Keratinocyte (primary cell): ENCODE data around the gene NIPBL. TPM values are rescaled to one million over a fixed set of nuclear protein-coding genes. Genes with fewer than 3 reads are reported as not detected.

Source experiments
- DNase-seq: peaks from one replicate; pipeline ENCODE4 v3.0.0-alpha.2; 2011; ENCODE audit warnings: low read depth, missing footprints, low spot score
- FAIRE-seq: peaks from 2 replicates; lab custom pipeline; 2011; peaks lifted over from hg19 to GRCh38; lab: Jason Lieb, UNC
- H2AFZ ChIP-seq: 2 replicates; pipeline ENCODE4 v1.6.0; 2012; ENCODE audit warnings: low read length, control low read depth, inconsistent platforms; ENCODE audit not compliant: control insufficient read depth
- H3K27ac ChIP-seq: 2 replicates; pipeline ENCODE4 v1.5.1; 2011; ENCODE audit warnings: low read length; ENCODE audit not compliant: control insufficient read depth, insufficient read depth
- H3K27me3 ChIP-seq: 3 replicates; pipeline ENCODE4 v1.6.0; 2011; ENCODE audit warnings: low read length; ENCODE audit not compliant: control insufficient read depth, insufficient read depth; ENCODE audit errors: extremely low read depth
- H3K36me3 ChIP-seq, 2 experiments: 2 replicates in 1 of 2; 3 replicates in 1 of 2; pipeline ENCODE4 v1.5.1; 2011; ENCODE audit warnings: low read length in 2 of 2, mild to moderate bottlenecking in 1 of 2; ENCODE audit not compliant: control insufficient read depth in 2 of 2, insufficient read depth in 2 of 2; ENCODE audit errors: extremely low read depth in 1 of 2
- H3K4me1 ChIP-seq: 3 replicates; pipeline ENCODE4 v1.5.1; 2011; ENCODE audit warnings: low read length; ENCODE audit not compliant: control insufficient read depth, insufficient read depth; ENCODE audit errors: extremely low read depth
- H3K4me2 ChIP-seq: 3 replicates; pipeline ENCODE4 v1.6.0; 2011; ENCODE audit warnings: low read depth, low read length; ENCODE audit not compliant: control insufficient read depth, insufficient read depth; ENCODE audit errors: extremely low read depth
- H3K4me3 ChIP-seq, 3 experiments: fragments of 200-600 bp in 1 of 3; sonication (generic) in 1 of 3; 2 replicates in 2 of 3; 3 replicates in 1 of 3; pipeline ENCODE4 v1.5.1; 2011 to 2016; ENCODE audit warnings: low read length in 3 of 3, mild to moderate bottlenecking in 3 of 3, control low read depth in 2 of 3, inconsistent platforms in 1 of 3, low read depth in 1 of 3, mixed read lengths in 1 of 3, mixed run types in 1 of 3, moderate library complexity in 1 of 3; ENCODE audit not compliant: control insufficient read depth in 2 of 3, insufficient read depth in 2 of 3; ENCODE audit errors: extremely low read depth in 1 of 3
- H3K79me2 ChIP-seq: 2 replicates; pipeline ENCODE4 v1.6.0; 2012; ENCODE audit warnings: low read length; ENCODE audit not compliant: control insufficient read depth, insufficient read depth
- H3K9ac ChIP-seq: 3 replicates; pipeline ENCODE4 v1.6.0; 2011; ENCODE audit warnings: low read length; ENCODE audit not compliant: control insufficient read depth, insufficient read depth; ENCODE audit errors: extremely low read depth
- H3K9me1 ChIP-seq: 3 replicates; pipeline ENCODE4 v1.6.0; 2011; ENCODE audit warnings: low read length; ENCODE audit not compliant: control insufficient read depth, insufficient read depth; ENCODE audit errors: extremely low read depth
- H3K9me3 ChIP-seq: 2 replicates; pipeline ENCODE4 v1.5.1; 2012; ENCODE audit warnings: low read depth, low read length; ENCODE audit not compliant: control insufficient read depth
- H4K20me1 ChIP-seq: 3 replicates; pipeline ENCODE4 v1.6.0; 2011; ENCODE audit warnings: low read length; ENCODE audit not compliant: control insufficient read depth, insufficient read depth; ENCODE audit errors: extremely low read depth
- EZH2 ChIP-seq: IDR thresholded peaks from one replicate; pipeline ENCODE4 v1.6.1; 2012; ENCODE audit warnings: inconsistent platforms, mild to moderate bottlenecking, low read length, moderate library complexity
- dilution Hi-C: fragments of 300-500 bp; cut with MboI; formaldehyde crosslinking; loops from one replicate; pipeline ENCODE4 v1.7.0; 2020; ENCODE audit warnings: low sequenced_read_pairs; ENCODE audit not compliant: extremely low pct_ligation_motif_present
- polyA plus RNA-seq, 5 experiments: library from polyadenylated mRNA; depleted of rRNA in 3 of 5; stranded (reverse) in 3 of 5; stranded (forward) in 1 of 5; unstranded in 1 of 5; fragments of >200 nt; gene quantifications; 1 replicate in 1 of 5; 2 replicates in 3 of 5; 3 replicates in 1 of 5; pipeline versions ENCODE4 v1.2.1 to v1.2.3, GENCODE V29; 2011 to 2012; ENCODE audit warnings: missing spikeins in 2 of 5, low read depth in 1 of 5, low replicate concordance in 1 of 5
- TF ChIP-seq, protein P1 (sequence below), 3 experiments: IDR thresholded peaks in 1 of 3; conservative IDR thresholded peaks in 1 of 3; optimal IDR thresholded peaks in 1 of 3; 2 replicates in 2 of 3; 3 replicates in 1 of 3; pipeline versions ENCODE3 to v1.5.1; 2011; ENCODE audit warnings: low read length in 3 of 3, mild to moderate bottlenecking in 3 of 3, moderate library complexity in 2 of 3, control low read depth in 1 of 3, inconsistent platforms in 1 of 3; ENCODE audit not compliant: insufficient read depth in 2 of 3; ENCODE audit errors: extremely low read depth in 1 of 3

NIPBL gene
- polyA plus RNA-seq, 1 donor (not counting 4 experiments of a cell fraction or from before 2014, with no cell fraction given), result 23.4 TPM

DNA sequence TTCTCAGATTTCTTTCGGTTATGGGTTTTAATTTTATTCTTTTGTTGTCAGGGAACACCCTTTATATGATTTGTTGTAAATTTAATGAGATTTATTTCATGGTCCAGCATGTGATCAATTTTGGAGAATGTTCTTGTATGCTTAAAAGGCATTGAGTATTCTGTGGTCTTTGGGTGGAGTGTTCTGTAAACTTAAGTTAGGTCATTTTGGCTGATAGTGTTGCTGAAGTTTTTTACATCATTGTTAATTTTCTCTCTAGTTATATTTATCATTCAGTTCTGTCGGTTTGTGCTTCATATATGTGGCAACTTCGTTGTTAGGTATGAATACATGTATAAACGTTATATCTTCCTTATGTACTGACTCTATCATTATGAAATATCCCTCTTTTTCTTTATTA is 55.5 kb downstream of the NIPBL start:
- no peaks in the 10 kb centered on the region for H3K27me3 ChIP-seq
- H3K79me2 ChIP-seq, result peaks cover 87% of the 10 kb centered on the region
- H3K9me1 ChIP-seq, result no peaks in the 10 kb centered on the region
- FAIRE-seq, result no peak
- no peak for TF ChIP-seq EZH2
- TF ChIP-seq, protein P1, sequence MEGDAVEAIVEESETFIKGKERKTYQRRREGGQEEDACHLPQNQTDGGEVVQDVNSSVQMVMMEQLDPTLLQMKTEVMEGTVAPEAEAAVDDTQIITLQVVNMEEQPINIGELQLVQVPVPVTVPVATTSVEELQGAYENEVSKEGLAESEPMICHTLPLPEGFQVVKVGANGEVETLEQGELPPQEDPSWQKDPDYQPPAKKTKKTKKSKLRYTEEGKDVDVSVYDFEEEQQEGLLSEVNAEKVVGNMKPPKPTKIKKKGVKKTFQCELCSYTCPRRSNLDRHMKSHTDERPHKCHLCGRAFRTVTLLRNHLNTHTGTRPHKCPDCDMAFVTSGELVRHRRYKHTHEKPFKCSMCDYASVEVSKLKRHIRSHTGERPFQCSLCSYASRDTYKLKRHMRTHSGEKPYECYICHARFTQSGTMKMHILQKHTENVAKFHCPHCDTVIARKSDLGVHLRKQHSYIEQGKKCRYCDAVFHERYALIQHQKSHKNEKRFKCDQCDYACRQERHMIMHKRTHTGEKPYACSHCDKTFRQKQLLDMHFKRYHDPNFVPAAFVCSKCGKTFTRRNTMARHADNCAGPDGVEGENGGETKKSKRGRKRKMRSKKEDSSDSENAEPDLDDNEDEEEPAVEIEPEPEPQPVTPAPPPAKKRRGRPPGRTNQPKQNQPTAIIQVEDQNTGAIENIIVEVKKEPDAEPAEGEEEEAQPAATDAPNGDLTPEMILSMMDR (optimal IDR thresholded peaks at IDR 0.05 in 1 of 3, IDR thresholded peaks at IDR 0.05 in 1 of 3, conservative IDR thresholded peaks at IDR 0.05 in 1 of 3; ENCODE audit: extremely low read depth in 1 of 3, insufficient read depth in 2 of 3, low read length in 3 of 3), result no peak
- peaks cover 5% of the 10 kb centered on the region for H3K4me1 ChIP-seq
- H3K9me3 ChIP-seq, result no peaks in the 10 kb centered on the region
- dilution Hi-C loops, result no loop called here
- no peak overlapping the region for H3K4me2 ChIP-seq
- DNase-seq, result no peak
- no peak overlapping the region for H3K9ac ChIP-seq
- H3K4me3 ChIP-seq, result no peak overlapping the region
- no peak overlapping the region for H3K27ac ChIP-seq
- peaks cover 5% of the 10 kb centered on the region for H4K20me1 ChIP-seq
- no peaks in the 10 kb centered on the region for H3K36me3 ChIP-seq
- no peak overlapping the region for H2AFZ ChIP-seq

DNA sequence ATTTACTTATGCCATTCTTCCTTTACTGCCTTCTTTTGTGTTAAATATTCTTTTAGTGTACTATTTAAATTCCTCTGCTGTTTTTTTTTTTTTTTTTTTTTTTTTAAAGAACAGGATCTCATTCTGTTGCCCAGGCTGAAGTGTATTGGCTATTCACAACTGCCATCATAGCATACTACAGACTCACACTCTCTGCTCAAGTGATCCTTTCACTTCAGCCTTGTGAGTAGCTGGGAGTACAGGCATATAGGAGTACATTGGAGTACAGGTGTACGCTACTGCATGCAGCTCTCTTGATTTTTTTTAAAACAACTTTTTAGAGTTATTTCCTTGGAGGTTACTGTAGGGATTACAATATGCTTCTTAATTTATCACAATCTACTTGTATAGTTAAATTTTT is 56.1 kb downstream of the NIPBL start:
- H3K4me2 ChIP-seq, result no peak overlapping the region
- no peak overlapping the region for H3K4me3 ChIP-seq
- peaks cover 5% of the 10 kb centered on the region for H4K20me1 ChIP-seq
- H2AFZ ChIP-seq, result no peak overlapping the region
- H3K27ac ChIP-seq, result no peak overlapping the region
- TF ChIP-seq, protein P1 (optimal IDR thresholded peaks at IDR 0.05 in 1 of 3, IDR thresholded peaks at IDR 0.05 in 1 of 3, conservative IDR thresholded peaks at IDR 0.05 in 1 of 3; ENCODE audit: extremely low read depth in 1 of 3, insufficient read depth in 2 of 3, low read length in 3 of 3), result no peak
- TF ChIP-seq EZH2, result no peak
- H3K9me1 ChIP-seq, result no peaks in the 10 kb centered on the region
- no peaks in the 10 kb centered on the region for H3K27me3 ChIP-seq
- no peak for DNase-seq
- dilution Hi-C loops, result no loop called here
- no peak for FAIRE-seq
- H3K9me3 ChIP-seq, result no peaks in the 10 kb centered on the region
- no peaks in the 10 kb centered on the region for H3K36me3 ChIP-seq
- no peak overlapping the region for H3K9ac ChIP-seq
- H3K79me2 ChIP-seq, result peaks cover 87% of the 10 kb centered on the region
- H3K4me1 ChIP-seq, result peaks cover 5% of the 10 kb centered on the region
